ENCODE measurements around the gene PGAP2. TPM values are rescaled to one million over a fixed set of nuclear protein-coding genes. Genes with fewer than 3 reads are reported as not detected.

The PGAP2 gene
- total RNA-seq, 1 experiment from 2014 or later, result 15.1 TPM

GRCh38 chr11:3873712-3874349, 65.5 kb downstream of the PGAP2 start:
- in situ Hi-C loops (cut with HindIII; ENCODE audit: low sequenced_read_pairs), result no loop called here

More at GRCh38 chr11:3873712-3874349, 65.5 kb downstream of the PGAP2 start:
- DNase-seq (ENCODE audit: low spot score), result no peak

Other genes with a start within 250 kb of the PGAP2 start
- 3.8 and 8.5 TPM in 2 replicates for gene ART5, start 166.6 kb upstream of the PGAP2 start, total RNA-seq (2014; rRNA removed; shearing (Covaris generic))
- gene ART1, start 163.4 kb upstream of the PGAP2 start, total RNA-seq (2014; rRNA removed; shearing (Covaris generic)), result not detected in 2 replicates
- 0.20 and 0.43 TPM in 2 replicates for gene CHRNA10, start 137.2 kb upstream of the PGAP2 start, total RNA-seq (2014; rRNA removed; shearing (Covaris generic))
- 115 and 150 TPM in 2 replicates for gene NUP98, start 11.0 kb upstream of the PGAP2 start, total RNA-seq (2014; rRNA removed; shearing (Covaris generic))
- gene RHOG, start 32.4 kb downstream of the PGAP2 start, total RNA-seq (2014; rRNA removed; shearing (Covaris generic)), result 8.3 and 12.0 TPM in 2 replicates
- 15.4 and 28.2 TPM in 2 replicates for gene STIM1, start 47.1 kb downstream of the PGAP2 start, total RNA-seq (2014; rRNA removed; shearing (Covaris generic))